Natural killer cell (primary cell): ENCODE data around the gene PRX. TPM values are rescaled to one million over a fixed set of nuclear protein-coding genes. Genes with fewer than 3 reads are reported as not detected.
A peak's percentile ranks its signal among the peaks of the same experiment; 100 is the strongest.

Experiments used
- ATAC-seq, 3 donors: fragments of 150-1000 bp in 2 of 3; fragments of 200-7000 bp in 1 of 3; cut with Tn5 transposase; 1 replicate in 1 of 3; 2 replicates in 2 of 3; pipeline ENCODE4 v1.10.0; 2021; ENCODE audit warnings: mild to moderate bottlenecking in 2 of 3, moderate library complexity in 2 of 3
- DNase-seq, 2 donors: peaks; one replicate each; pipeline versions ENCODE4 v3.0.0 to v3.0.0-alpha.2; 2013 to 2021; ENCODE audit warnings: mixed read lengths in 1 of 2
- H3K27ac ChIP-seq: one replicate; pipeline ENCODE4 v1.5.1; 2013; ENCODE audit warnings: mild to moderate bottlenecking, low read length
- H3K27me3 ChIP-seq: one replicate; pipeline ENCODE4 v1.6.1; 2013; ENCODE audit warnings: low read length; ENCODE audit not compliant: control insufficient read depth, insufficient read depth
- H3K36me3 ChIP-seq: one replicate; pipeline ENCODE4 v1.6.1; 2013; ENCODE audit warnings: low read length; ENCODE audit not compliant: control insufficient read depth, insufficient read depth
- H3K4me1 ChIP-seq: one replicate; pipeline ENCODE4 v1.6.1; 2013; ENCODE audit warnings: low read length; ENCODE audit not compliant: control insufficient read depth, insufficient read depth
- H3K4me3 ChIP-seq: one replicate; pipeline ENCODE4 v1.5.1; 2013; ENCODE audit warnings: low read length
- H3K9me3 ChIP-seq: one replicate; pipeline ENCODE4 v1.6.1; 2013; ENCODE audit warnings: low read length; ENCODE audit not compliant: control insufficient read depth, insufficient read depth
- H3K27ac Mint-ChIP-seq, 2 donors: one replicate each; pipeline ENCODE4 v1.8.0; 2022; ENCODE audit warnings: mild to moderate bottlenecking in 2 of 2, mixed read lengths in 2 of 2, moderate library complexity in 1 of 2
- H3K27me3 Mint-ChIP-seq, 2 donors: one replicate each; pipeline ENCODE4 v1.8.0; 2022; ENCODE audit warnings: low read depth in 2 of 2, mixed read lengths in 2 of 2
- H3K36me3 Mint-ChIP-seq: one replicate; pipeline ENCODE4 v1.8.0; 2022; ENCODE audit warnings: mixed read lengths
- H3K4me1 Mint-ChIP-seq, 2 donors: one replicate each; pipeline ENCODE4 v1.8.0; 2022; ENCODE audit warnings: mixed read lengths in 2 of 2
- H3K4me3 Mint-ChIP-seq: one replicate; pipeline ENCODE4 v1.8.0; 2022; ENCODE audit warnings: mild to moderate bottlenecking, moderate library complexity, mixed read lengths
- H3K9me3 Mint-ChIP-seq, 2 donors: one replicate each; pipeline ENCODE4 v1.8.0; 2022; ENCODE audit warnings: mixed read lengths in 2 of 2
- WGBS: methylation state at CpG from one replicate; pipeline ENCODE4 v1.1.7; 2013; ENCODE audit warnings: missing lambda C conversion rate; ENCODE audit not compliant: insufficient coverage; 5-methylcytosine and 5-hydroxymethylcytosine counted together
- intact Hi-C: fragments of 100-400 bp; cut with micrococcal nuclease; formaldehyde crosslinking; loops from one replicate; pipeline ENCODE4 v1.14.2; 2022
- total RNA-seq, 4 donors: library from RNA; stranded (reverse); fragments of 120-200 nt in 1 of 4; gene quantifications; one replicate each; pipeline versions ENCODE4 v1.2.3 to v1.2.4, GENCODE V29; 2013 to 2022
- TF ChIP-seq, protein P1 (sequence below): fragments of 200-600 bp; IDR thresholded peaks from one replicate; pipeline ENCODE4 v1.8.0; 2022; ENCODE audit warnings: antibody characterized with exemption

The PRX gene
- total RNA-seq, 3 donors from 2014 or later (not counting 1 experiment from before 2014, with no cell fraction given) = 2.0 to 3.8 (median 3.7) TPM

DNA sequence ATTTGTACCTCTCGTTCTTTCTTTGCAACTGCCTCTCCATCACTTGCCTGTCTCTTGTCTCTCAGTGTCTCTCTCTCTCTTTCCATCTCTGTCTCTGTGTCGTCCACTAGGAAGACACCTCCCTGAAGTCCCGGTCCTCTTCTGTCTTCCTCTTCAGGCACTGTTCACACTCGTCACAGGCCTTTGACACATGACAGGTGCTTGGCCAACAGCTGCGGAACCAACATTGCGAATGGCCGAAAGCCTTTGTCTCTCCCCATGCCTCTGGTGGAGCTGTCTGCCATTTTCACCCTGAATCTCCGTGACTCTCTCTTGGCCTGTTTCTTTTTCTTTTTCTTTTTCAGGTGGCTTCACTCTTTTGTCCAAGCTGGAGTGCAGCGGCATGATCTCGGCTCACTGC, 26.0 kb downstream of the PRX start:
- Histone ChIP-seq H3K27me3 (no peaks in the 10 kb centered on the region), H3K9me3 (no peaks in the 10 kb centered on the region), H3K4me3 (no peak overlapping the region), H3K36me3 (no peaks in the 10 kb centered on the region), H3K4me1 (no peaks in the 10 kb centered on the region), H3K27ac (no peak overlapping the region)
- 95% methylated on average over 10 of the region's 10 CpGs for WGBS
- ATAC-seq (no peak), DNase-seq (no peak)
- H3K9me3 Mint-ChIP-seq = no peaks in the 10 kb centered on the region
- intact Hi-C loops = no loop called here
- H3K36me3 Mint-ChIP-seq = no peaks in the 10 kb centered on the region
- no peaks in the 10 kb centered on the region for H3K4me1 Mint-ChIP-seq
- TF ChIP-seq, protein P1, sequence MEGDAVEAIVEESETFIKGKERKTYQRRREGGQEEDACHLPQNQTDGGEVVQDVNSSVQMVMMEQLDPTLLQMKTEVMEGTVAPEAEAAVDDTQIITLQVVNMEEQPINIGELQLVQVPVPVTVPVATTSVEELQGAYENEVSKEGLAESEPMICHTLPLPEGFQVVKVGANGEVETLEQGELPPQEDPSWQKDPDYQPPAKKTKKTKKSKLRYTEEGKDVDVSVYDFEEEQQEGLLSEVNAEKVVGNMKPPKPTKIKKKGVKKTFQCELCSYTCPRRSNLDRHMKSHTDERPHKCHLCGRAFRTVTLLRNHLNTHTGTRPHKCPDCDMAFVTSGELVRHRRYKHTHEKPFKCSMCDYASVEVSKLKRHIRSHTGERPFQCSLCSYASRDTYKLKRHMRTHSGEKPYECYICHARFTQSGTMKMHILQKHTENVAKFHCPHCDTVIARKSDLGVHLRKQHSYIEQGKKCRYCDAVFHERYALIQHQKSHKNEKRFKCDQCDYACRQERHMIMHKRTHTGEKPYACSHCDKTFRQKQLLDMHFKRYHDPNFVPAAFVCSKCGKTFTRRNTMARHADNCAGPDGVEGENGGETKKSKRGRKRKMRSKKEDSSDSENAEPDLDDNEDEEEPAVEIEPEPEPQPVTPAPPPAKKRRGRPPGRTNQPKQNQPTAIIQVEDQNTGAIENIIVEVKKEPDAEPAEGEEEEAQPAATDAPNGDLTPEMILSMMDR = no peak
- H3K27me3 Mint-ChIP-seq = peaks cover 0 to 6% of the 10 kb centered on the region in 2 donors
- H3K27ac Mint-ChIP-seq = no peak overlapping the region
- no peak overlapping the region for H3K4me3 Mint-ChIP-seq

DNA sequence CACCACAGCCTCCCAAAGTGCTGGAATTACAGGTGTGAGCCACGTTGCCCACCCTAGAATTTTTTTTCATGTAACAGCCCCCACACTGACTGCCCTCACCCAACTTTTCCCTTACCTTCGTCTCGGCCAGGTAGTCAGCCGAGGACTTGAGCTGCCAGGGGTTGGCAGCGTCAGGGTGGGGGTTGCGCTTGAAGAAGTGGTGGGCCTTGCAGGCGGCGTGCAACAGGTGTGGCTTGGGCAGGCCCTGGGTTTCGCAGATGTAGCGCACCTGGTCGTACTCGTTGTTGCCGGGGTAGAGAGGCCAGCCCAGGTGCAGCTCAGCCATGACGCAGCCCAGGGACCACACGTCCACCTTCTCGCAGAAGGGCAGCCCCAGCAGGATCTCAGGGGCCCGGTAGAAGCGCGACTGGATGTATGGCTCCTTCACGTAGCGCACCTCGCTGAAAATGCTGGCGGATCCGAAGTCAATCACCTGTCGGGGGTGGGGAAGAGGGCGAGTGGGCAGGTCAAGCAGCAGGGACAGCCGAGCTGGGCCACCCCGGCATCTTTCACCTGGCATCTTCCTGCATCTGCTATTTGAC, 29.4 kb downstream of the PRX start:
- WGBS = 90% methylated on average over 28 of the region's 28 CpGs

DNA sequence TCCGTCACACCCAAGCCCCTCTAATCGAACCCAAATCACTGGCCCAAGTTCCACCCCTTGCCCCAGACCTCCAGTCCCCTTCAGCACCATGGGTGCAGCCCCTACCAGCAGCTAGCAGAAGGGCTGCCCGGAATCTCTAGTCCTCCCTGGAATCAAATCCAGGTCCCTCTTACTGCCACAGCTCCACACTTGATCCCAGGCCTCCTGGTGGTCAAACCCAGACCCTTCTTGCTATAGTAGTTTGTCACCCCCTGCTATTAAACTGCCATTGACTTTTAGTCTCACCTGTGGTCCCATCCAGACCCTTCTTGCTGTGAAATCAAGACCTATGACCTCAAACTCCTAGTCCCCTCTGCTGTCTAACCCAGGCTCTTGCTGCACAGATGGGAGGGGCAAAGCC, 31.9 kb downstream of the PRX start:
- no peak for ATAC-seq
- H3K27me3 ChIP-seq = no peaks in the 10 kb centered on the region

More for the DNA sequence above, 29.4 kb downstream of the PRX start:
- Mint-ChIP-seq H3K9me3 (no peaks in the 10 kb centered on the region), H3K27me3 (peaks cover 0 to 6% of the 10 kb centered on the region in 2 donors), H3K4me3 (no peak overlapping the region), H3K36me3 (no peaks in the 10 kb centered on the region), H3K4me1 (no peaks in the 10 kb centered on the region), H3K27ac (no peak overlapping the region)
- TF ChIP-seq, protein P1 = no peak
- Histone ChIP-seq H3K4me3 (no peak overlapping the region), H3K27ac (no peak overlapping the region), H3K27me3 (no peaks in the 10 kb centered on the region), H3K9me3 (no peaks in the 10 kb centered on the region), H3K36me3 (no peaks in the 10 kb centered on the region), H3K4me1 (no peaks in the 10 kb centered on the region)
- intact Hi-C loops = no loop called here
- DNase-seq = no peak
- no peak for ATAC-seq

More for the DNA sequence above, 31.9 kb downstream of the PRX start:
- intact Hi-C loops = no loop called here
- Mint-ChIP-seq H3K27me3 (peaks cover 0 to 2% of the 10 kb centered on the region in 2 donors), H3K9me3 (no peaks in the 10 kb centered on the region), H3K36me3 (no peaks in the 10 kb centered on the region), H3K4me1 (no peaks in the 10 kb centered on the region), H3K4me3 (no peak overlapping the region), H3K27ac (peak overlapping the region in 1 of 2 donors; percentile 9)
- no peaks in the 10 kb centered on the region for H3K9me3 ChIP-seq
- TF ChIP-seq, protein P1 = no peak
- H3K36me3 ChIP-seq = peaks cover 4% of the 10 kb centered on the region
- H3K4me1 ChIP-seq = no peaks in the 10 kb centered on the region
- WGBS = 87% methylated on average over 3 of the region's 3 CpGs
- no peak overlapping the region for H3K4me3 ChIP-seq
- no peak overlapping the region for H3K27ac ChIP-seq
- DNase-seq = no peak
